PC-3 (cell line): Measurements from ENCODE around the gene COL9A2.

Experiments used
- CTCF ChIP-seq: fragments of 300-600 bp; sonication (generic); conservative IDR thresholded peaks from 2 replicates; pipeline ENCODE4 v1.5.1; 2017; ENCODE audit warnings: antibody characterized with exemption, low read depth, mild to moderate bottlenecking, low read length
- EZH2 ChIP-seq: fragments of 300-600 bp; sonication (generic); IDR thresholded peaks from one replicate; pipeline ENCODE4 v1.6.1; 2017; ENCODE audit warnings: antibody characterized with exemption, mild to moderate bottlenecking, low read length; ENCODE audit not compliant: unreplicated experiment
- EZH2phosphoT487 ChIP-seq: fragments of 300-600 bp; sonication (generic); IDR thresholded peaks from 2 replicates; pipeline ENCODE4 v1.6.1; 2018; ENCODE audit warnings: mild to moderate bottlenecking, antibody characterized with exemption, low read length, borderline replicate concordance

GRCh38 chr1:40257313-40257687 lies 59.8 kb downstream of the COL9A2 start:
- TF ChIP-seq CTCF (no peak), EZH2 (no peak), EZH2phosphoT487 (no peak)
